COLO829 (cell line): Measurements from ENCODE around the gene FBXW8.
A peak's percentile ranks its signal among the peaks of the same experiment; 100 is the strongest.

ENCODE experiments used
- DNase-seq: peaks from one replicate; pipeline ENCODE4 v3.0.0; 2012; ENCODE audit warnings: low spot score

FBXW8 gene

DNA sequence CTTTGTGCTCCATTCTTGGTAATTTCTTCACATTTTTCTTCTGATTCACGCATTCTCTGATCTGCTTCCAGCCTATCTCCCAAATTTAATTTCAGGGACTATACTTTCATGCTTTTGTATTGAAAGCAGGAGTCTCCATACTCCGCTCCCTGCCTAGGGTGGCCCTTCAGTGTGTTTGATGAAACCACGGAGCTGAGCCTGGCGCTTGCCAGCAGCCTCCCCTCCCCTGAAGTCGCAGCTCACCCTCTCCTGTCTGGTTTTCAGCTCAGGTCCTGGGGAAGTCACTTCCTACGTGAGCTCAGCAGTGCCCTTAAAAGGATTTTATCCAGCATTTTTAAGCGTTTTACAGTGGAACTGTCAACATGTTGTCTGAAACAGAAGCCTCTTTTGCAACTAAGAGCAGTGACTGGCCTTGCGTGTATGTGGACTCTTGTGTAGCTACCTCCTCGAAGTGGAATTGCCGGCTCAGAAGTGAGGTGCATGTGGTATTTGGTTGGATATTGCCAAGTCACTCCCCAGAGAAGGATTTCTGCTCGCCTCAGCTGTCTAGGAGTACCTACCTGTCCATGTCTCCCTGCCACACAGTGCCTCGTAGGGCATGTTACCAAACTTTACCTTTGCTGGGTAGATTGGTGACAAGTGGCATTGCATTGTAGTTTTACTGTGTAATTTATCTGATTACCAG lies 109.9 kb downstream of the FBXW8 start:
- DNase-seq, result no peak

GRCh38 chr12:117022465-117022864 lies 111.7 kb downstream of the FBXW8 start:
- no peak for DNase-seq

- DNase-seq, result no peak
Observed at GRCh38 chr12:117023998-117024960, 113.5 kb downstream of the FBXW8 start.

DNA sequence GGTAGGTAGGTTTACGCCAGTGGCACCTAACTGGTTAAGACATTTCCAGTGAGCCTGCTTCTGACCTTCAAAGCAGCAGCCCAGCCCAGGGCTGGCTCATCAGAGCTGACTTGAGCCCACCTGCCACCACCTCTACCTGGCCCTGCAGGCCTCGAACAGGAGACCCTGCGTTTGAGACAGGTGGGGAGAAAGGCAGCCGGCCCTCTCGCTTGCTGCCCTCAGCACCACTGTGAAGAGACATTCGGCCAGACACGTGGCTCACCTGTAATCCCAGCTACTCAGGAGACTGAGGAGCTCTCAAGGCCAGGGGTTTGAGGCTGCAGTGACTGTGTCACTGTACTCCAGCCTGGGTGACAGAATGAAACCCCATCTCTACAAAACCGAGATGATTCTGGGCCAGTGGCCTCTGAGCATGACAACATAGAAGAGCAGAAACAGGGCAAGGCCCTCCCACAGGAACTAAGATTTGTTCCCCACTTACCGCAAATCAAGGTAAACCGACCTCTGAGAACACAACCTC lies 114.3 kb downstream of the FBXW8 start:
- DNase-seq, result no peak

DNA sequence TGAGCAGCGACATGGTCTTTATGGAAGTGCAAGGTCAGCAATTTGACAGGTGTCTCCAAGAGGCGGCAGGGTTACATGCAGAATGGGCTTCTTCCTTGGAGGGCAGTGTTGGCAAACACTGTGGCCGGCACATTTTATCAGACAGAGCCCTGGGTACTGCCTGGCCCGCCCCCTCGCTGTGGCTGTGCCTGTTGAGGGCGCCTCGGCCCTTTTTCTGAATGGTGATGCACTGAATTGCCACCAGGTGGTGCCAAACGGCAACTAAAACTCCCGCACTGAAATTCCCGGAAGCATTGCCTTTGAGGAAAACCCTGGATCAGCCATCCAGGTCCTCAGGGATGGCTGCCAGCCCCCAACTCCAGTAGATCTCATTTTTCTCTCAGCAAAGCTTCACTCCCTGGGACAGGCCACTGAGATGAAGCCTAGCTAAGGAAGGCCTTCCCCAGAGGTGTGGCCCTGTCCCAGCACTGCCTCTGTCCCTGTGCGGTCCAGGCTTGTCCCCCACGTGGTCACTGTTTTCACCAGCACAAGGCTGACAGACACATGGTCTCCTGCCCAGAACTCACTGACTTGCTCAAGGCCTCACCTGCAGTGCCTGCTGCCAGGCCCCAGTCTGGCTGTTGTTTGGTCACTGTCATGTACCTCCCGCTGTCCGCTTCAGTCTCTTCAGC lies 114.9 kb downstream of the FBXW8 start:
- peak; percentile 66 for DNase-seq

- DNase-seq, result no peak
Observed at GRCh38 chr12:117026343-117026742, 115.6 kb downstream of the FBXW8 start.

DNA sequence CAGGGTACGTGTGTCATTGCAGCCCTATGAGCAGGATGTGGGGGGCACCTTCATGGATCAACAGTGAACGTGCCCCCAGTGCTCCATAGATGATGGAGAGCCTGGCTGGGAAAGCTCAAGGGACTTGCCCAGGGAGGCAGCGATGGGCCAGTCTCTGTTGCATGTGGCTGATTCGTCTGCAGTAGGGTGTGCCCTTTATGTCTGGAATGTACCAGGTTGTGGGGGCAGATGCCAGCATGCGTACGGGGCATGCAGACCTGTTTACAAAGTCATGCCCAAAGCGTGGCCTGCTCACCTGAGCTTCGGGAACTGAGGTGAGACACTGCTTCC lies 116.1 kb downstream of the FBXW8 start:
- DNase-seq, result no peak

- no peak for DNase-seq
Observed at GRCh38 chr12:117027251-117028086, 116.7 kb downstream of the FBXW8 start.

GRCh38 chr12:117028254-117028653 lies 117.5 kb downstream of the FBXW8 start:
- DNase-seq, result no peak

GRCh38 chr12:117030187-117030900 lies 119.6 kb downstream of the FBXW8 start:
- no peak for DNase-seq

GRCh38 chr12:117031843-117032592 lies 121.3 kb downstream of the FBXW8 start:
- DNase-seq, result no peak

- no peak for DNase-seq
Observed at GRCh38 chr12:117032593-117033381, 122.0 kb downstream of the FBXW8 start.

- no peak for DNase-seq
Observed at GRCh38 chr12:117033382-117034221, 122.9 kb downstream of the FBXW8 start.

GRCh38 chr12:117034249-117034648 lies 123.5 kb downstream of the FBXW8 start:
- no peak for DNase-seq

GRCh38 chr12:117034701-117035151 lies 124.0 kb downstream of the FBXW8 start:
- no peak for DNase-seq

DNA sequence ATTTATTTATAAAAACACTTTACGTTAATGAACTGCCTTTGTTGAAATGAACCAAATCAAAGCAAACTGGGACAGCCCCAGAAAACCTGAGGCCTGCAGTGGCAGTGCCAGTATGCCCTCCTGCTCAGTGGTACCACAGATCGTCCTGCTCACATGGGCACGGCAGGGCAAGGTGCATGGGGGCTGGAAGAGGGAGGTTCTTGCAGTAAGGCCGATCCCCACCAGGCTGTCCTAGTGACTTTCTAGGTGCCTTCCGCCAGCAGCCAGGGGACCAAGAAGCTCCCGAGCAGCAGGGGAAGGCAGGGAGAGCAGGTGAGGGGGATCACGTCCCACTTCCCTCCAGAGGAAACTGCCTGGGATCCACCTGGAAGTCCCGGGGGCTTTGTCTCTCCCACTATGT lies 124.5 kb downstream of the FBXW8 start:
- DNase-seq, result no peak

DNA sequence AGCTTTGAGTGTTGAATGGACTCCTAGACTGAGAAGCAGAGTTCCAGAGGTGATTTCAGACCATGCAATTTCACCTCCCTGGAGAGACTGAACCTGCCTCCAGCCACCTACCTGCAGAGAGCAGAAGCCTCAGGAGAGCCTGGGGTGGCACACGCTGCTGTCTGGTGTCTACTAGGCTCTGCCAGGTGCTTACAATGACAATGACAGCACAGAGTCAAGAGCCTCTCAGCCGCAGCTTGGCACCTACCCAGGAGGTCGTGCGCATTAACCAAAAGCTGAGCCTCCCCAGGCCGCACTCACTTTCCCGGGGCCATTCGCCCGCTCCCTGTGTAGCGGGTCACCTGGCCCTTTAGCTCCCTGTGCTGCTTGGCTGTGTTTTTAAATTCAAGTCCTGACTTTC lies 125.3 kb downstream of the FBXW8 start:
- no peak for DNase-seq

GRCh38 chr12:117036547-117036946 lies 125.8 kb downstream of the FBXW8 start:
- DNase-seq, result no peak
